ENCODE data around the gene MYO1E. TPM values are rescaled to one million over a fixed set of nuclear protein-coding genes. Genes with fewer than 3 reads are reported as not detected.

Gene MYO1E
- polyA plus RNA-seq, 1 donor = 145 TPM

GRCh38 chr15:59317211-59317610, 55.5 kb downstream of the MYO1E start:
- no peak for DNase-seq

GRCh38 chr15:59315914-59316451, 56.7 kb downstream of the MYO1E start:
- no peak for DNase-seq

GRCh38 chr15:59313641-59314332, 58.9 kb downstream of the MYO1E start:
- no peak for DNase-seq

GRCh38 chr15:59312205-59312604, 60.5 kb downstream of the MYO1E start:
- DNase-seq = no peak

GRCh38 chr15:59311195-59311594, 61.5 kb downstream of the MYO1E start:
- no peak for DNase-seq

GRCh38 chr15:59309405-59309804, 63.3 kb downstream of the MYO1E start:
- no peak for DNase-seq

- no peak for DNase-seq
These were observed 65.5 kb downstream of the MYO1E start for GRCh38 chr15:59307165-59307537.

- DNase-seq = no peak
These were observed 66.0 kb downstream of the MYO1E start for GRCh38 chr15:59306520-59307164.

GRCh38 chr15:59304807-59305206, 67.9 kb downstream of the MYO1E start:
- DNase-seq = no peak

- no peak for DNase-seq
These were observed 68.5 kb downstream of the MYO1E start for GRCh38 chr15:59304034-59304795.

- DNase-seq = no peak
These were observed 69.0 kb downstream of the MYO1E start for GRCh38 chr15:59303633-59304032.

- DNase-seq = no peak
These were observed 69.5 kb downstream of the MYO1E start for GRCh38 chr15:59303136-59303535.

GRCh38 chr15:59301527-59301926, 71.1 kb downstream of the MYO1E start:
- DNase-seq = no peak

GRCh38 chr15:59300618-59301139, 72.0 kb downstream of the MYO1E start:
- no peak for DNase-seq

- no peak for DNase-seq
These were observed 72.6 kb downstream of the MYO1E start for GRCh38 chr15:59299929-59300617.

- no peak for DNase-seq
These were observed 73.8 kb downstream of the MYO1E start for GRCh38 chr15:59298854-59299250.

- no peak for DNase-seq
These were observed 74.3 kb downstream of the MYO1E start for GRCh38 chr15:59298225-59298853.

GRCh38 chr15:59296181-59296617, 76.5 kb downstream of the MYO1E start:
- DNase-seq = no peak

GRCh38 chr15:59295261-59296001, 77.2 kb downstream of the MYO1E start:
- no peak for DNase-seq

- DNase-seq = no peak
These were observed 78.0 kb downstream of the MYO1E start for GRCh38 chr15:59294574-59295260.

All from left kidney (tissue), 2 donors.